GM21529 (cell line): ENCODE results near the gene FAM83E.
"Not testable (repeated sequence)": the region's sequence is repeated elsewhere in the genome, so short reads cannot be mapped to it uniquely, and the experiment has no call there.

ENCODE experiments used
- ATAC-seq: cut with Tn5 transposase; IDR thresholded peaks from one replicate; pipeline ENCODE4 v1.9.1; 2021; ENCODE audit not compliant: unreplicated experiment

FAM83E gene

GRCh38 chr19:48614436-48615230 is at the start of gene FAM83E:
Gene FAM83E, minus strand, starts transcription at chr19:48615076. Its CDS starts 1,704 bp downstream, at chr19:48613372.
- no peak for ATAC-seq

- ATAC-seq, result no peak
Observed at GRCh38 chr19:48664476-48664875, 49.6 kb upstream of the FAM83E start.

- ATAC-seq, result no peak
Observed at GRCh38 chr19:48663667-48664066, 48.8 kb upstream of the FAM83E start.

DNA sequence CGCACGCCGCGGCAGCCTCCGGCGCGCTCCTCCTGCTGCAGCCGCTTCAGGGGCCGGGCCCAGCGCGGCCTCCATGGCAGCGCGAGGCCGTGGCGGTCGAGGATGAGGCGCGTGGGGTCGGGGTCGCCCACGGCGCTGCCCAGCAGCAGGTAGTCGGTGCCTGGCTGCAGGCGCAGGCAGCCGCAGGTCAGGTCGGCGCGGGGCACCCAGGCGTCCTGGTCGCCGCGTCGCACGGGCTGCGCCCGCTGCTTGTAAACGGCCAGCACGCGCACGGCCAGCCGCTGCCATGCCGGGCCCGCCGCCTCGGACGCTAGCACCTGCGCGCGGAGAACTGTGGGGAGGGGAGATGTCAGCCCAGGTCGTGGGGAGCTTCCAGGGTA is 46.8 kb upstream of the FAM83E start:
- ATAC-seq, result no peak

- peak; percentile 88 for ATAC-seq
Observed at GRCh38 chr19:48660852-48661710, 46.2 kb upstream of the FAM83E start.

DNA sequence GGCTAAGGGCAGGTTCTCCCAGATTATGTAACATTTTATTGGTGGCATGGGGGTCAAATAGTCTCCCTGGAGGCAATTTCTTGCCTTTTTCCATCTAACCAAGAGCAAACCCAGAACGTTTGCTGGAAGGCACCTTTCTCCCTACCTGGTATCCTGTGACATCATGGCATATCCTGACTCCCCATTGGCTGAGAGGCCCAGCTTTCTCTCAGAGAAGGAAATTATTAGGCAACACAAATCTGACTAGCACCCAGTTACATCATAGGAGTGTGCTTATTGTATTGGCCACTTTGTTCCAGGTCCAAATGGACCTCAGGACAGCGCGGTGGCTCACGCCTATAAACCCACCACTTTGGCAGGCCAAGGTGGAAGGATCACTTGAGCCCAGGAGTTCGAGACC is 44.9 kb upstream of the FAM83E start:
- ATAC-seq, result no peak

DNA sequence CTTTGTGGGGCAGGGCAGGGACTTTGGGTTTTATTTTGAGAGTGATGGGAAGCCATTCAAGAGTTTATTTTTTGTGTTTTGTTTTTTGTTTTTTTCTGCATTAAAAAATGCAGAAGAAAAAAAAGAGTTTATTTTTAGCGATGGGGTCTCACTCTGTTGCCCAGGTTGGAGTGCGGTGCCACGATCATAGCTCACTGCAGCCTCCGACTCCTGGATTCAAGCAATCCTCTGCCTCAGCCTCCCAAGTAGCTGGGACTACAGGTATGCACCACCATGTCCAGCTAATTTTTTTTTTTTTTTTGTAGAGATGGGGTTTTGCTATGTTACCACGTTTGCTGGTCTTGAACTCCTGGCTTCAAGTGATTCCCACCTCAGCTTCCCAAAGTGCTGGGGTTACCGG is 43.6 kb upstream of the FAM83E start:
- no peak for ATAC-seq

- not testable (repeated sequence) for ATAC-seq
Observed at GRCh38 chr19:48657828-48658227, 43.0 kb upstream of the FAM83E start.

- ATAC-seq, result no peak
Observed at GRCh38 chr19:48656840-48657474, 42.1 kb upstream of the FAM83E start.

- ATAC-seq, result no peak
Observed at GRCh38 chr19:48654299-48655059, 39.6 kb upstream of the FAM83E start.

- no peak for ATAC-seq
Observed at GRCh38 chr19:48651683-48652048, 36.8 kb upstream of the FAM83E start.

DNA sequence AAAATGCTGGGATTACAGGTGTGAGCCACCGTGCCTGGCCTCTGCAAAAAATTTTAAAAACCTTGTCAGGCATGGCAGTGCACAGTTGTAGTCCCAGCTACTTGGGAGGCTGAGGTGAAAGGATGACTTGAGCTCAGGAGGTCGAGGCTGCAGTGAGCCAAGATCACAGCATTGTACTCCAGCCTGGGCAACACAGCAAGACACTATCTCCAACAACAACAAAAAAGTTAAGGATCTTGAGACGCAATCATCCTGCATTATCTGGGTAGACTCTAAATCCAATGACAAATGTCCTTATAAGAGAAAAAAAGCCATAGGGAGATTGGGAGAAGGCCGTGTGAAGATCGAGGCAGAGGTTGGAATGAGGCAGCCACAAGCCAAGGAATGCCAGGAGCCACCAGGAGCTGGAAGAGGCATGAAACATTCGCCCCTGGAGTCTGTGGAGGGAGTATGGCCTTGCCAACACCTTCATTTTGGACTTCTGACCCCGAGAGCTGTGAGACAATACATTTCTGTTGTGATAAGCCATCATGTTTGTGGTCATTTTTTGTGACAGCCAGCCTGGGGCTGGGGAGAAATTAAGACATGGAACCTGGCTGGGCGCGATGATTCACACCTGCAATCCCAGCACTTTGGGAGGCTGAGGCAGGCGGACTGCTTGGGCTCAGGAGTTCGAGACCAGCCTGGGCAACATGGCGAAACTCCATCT is 36.3 kb upstream of the FAM83E start:
- no peak for ATAC-seq

- no peak for ATAC-seq
Observed at GRCh38 chr19:48648134-48648533, 33.3 kb upstream of the FAM83E start.

GRCh38 chr19:48646722-48647216 is 31.9 kb upstream of the FAM83E start:
- ATAC-seq, result no peak

DNA sequence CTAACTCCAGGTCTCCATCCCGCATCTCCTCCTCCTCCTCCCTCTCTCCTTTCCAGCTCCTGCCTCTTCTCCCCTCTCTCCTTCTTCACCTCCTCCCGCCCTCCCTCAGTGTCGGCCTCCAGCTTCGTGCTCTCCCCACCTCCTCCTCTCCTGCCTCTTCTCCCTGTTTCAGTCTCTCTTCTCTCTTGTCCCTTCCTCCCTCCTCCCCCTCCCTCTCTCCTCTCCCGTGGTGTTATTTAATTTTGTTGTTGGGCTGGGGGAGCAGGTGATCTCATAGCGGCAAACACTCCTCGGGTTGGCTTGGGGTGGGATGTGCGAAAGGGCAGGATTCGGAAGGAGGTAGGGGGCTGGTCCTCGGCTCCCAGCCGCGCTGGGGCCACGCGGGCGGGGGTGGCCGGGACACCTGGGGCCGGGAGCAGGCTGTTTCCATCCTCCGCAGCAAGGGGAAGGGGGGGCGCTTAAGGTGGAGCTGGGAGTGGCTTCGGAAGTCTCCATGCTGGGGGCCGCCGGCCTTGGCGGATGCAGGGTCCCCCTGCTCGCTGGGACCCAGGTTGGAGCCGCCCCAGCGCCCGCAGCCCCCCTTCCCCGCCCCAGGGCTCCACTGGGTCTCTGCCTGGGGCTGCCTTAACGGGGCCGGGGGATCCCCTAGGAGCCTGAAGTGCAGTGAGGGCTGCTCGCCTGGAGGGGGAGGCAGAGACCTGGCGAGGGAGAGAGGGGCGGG is 31.3 kb upstream of the FAM83E start, which contains the start of gene CA11:
CA11 (minus strand) TSS at position 187 of the 721 bp plus-strand sequence. CDS start 555 bp downstream, outside the sequence.
- ATAC-seq, result peak; percentile 73

GRCh38 chr19:48645620-48646000 is 30.7 kb upstream of the FAM83E start:
- ATAC-seq, result no peak

DNA sequence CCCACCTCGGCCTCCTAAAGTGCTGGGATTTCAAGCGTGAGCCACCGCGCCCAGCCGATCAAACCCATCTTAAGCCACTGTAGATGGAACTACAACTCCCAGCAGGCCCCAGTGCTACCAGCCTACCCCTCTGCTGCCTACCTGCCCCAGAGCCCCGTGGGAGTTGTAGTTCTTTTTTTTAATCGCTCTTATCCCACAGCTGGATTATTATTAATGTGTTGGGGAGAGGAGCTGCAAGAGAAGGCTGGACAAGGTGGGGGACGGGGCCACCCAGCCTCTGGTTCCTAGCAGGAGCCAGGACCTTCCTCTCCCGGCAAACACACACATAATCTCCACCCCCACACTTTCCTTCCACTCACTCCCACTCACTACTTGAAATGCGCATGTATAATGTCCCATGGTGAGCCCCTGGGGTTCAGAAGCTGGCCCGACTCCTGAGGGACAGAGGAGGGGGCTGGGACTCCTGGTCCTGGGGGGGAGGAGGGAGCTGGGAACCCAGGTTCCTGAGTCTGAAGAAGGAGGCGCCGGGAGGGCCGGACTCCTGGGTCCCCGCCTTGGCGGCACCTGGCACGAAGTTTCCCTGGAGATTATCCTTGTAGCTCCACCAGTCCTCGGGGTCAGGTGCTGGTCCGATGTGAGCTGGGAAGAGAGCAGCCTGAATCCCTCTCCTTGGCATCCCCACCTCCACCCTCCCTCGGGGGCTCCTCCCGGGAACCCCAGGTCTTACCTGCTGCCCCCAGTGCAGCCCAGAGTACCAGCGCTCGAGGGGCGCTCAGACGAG is 30.2 kb upstream of the FAM83E start:
- ATAC-seq, result no peak

DNA sequence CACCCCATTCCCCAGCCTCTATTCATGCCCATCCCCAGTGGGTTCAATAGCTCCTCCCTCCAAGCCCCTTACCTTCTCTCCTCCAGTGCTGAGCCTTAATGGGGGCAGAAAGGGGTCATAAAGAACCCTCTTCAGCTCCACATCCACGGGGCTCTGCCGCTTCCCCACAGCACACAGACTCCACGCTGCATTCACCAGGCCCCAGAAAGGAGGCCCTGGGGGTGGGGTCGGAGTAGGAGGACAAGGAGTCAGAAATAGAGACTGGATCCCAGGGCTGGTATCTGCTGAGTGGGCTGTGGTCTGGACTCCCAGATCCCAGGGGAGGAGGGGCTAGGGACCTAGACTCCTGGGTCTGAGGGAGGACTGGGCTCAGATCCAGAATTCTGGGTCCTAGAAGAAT is 29.5 kb upstream of the FAM83E start:
- ATAC-seq, result no peak

DNA sequence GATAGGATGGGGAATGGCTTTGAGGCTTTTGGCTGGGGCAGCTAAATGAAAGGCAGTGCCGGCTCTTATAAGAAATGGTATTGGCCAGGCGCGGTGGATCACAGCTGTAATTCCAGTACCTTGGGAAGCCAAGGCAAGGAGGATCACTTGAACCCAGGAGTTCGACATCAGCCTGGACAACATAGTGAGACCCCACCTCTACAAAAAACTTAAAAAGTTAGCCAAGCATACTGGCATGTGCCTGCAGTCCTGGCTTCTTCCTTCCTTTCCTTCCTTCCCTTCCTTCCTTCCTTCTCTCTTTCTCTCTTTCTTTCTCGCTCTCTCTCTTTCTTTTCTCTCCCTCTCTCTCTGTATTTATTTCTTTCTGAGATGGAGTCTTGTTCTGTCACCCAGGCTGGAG is 28.0 kb upstream of the FAM83E start:
- no peak for ATAC-seq
